DOHH2 (cell line): Measurements from ENCODE around the gene CEP350.

Experiments used
- EZH2phosphoT487 ChIP-seq: fragments of 200-600 bp; sonication (generic); IDR thresholded peaks from 2 replicates; pipeline ENCODE4 v1.6.1; 2017; ENCODE audit warnings: borderline replicate concordance, mild to moderate bottlenecking, antibody characterized with exemption, low read length, moderate library complexity, mixed read lengths
- TF ChIP-seq, protein P1 (sequence below): fragments of 200-600 bp; sonication (generic); IDR thresholded peaks from one replicate; pipeline ENCODE4 v1.5.1; 2014; ENCODE audit warnings: antibody characterized with exemption, mild to moderate bottlenecking, low read depth, low read length; ENCODE audit not compliant: poor library complexity, severe bottlenecking

DNA sequence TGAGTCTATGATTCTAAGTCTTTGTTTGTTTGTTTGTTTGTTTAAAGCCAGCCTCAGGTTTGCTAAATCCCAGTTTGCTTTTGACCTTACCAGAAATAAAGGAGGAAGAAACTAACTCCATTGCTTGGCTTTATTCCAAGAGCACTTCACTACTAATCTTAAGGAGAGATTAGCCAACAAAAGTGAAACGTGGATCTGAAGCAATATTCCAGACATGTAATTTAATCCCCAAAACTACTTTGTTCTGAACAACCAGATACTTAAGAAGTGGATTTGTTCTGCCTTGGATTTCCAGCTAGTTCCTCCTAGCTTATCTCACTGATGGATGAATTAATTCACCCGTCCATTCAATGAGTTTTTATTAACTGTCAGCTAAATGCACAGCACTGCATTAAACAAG, 15.9 kb upstream of the CEP350 start:
- TF ChIP-seq, protein P1, sequence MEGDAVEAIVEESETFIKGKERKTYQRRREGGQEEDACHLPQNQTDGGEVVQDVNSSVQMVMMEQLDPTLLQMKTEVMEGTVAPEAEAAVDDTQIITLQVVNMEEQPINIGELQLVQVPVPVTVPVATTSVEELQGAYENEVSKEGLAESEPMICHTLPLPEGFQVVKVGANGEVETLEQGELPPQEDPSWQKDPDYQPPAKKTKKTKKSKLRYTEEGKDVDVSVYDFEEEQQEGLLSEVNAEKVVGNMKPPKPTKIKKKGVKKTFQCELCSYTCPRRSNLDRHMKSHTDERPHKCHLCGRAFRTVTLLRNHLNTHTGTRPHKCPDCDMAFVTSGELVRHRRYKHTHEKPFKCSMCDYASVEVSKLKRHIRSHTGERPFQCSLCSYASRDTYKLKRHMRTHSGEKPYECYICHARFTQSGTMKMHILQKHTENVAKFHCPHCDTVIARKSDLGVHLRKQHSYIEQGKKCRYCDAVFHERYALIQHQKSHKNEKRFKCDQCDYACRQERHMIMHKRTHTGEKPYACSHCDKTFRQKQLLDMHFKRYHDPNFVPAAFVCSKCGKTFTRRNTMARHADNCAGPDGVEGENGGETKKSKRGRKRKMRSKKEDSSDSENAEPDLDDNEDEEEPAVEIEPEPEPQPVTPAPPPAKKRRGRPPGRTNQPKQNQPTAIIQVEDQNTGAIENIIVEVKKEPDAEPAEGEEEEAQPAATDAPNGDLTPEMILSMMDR: no peak
- no peak for TF ChIP-seq EZH2phosphoT487
